GM12872 (cell line): Measurements from ENCODE around the gene SLC35F4.
A peak's percentile ranks its signal among the peaks of the same experiment; 100 is the strongest.

Experiments used
- TF ChIP-seq, protein P1 (sequence below): IDR thresholded peaks from 3 replicates; pipeline ENCODE4 v1.5.1; 2011; ENCODE audit warnings: low read depth, mild to moderate bottlenecking, low read length, moderate library complexity; ENCODE audit not compliant: insufficient read depth

SLC35F4 gene

DNA sequence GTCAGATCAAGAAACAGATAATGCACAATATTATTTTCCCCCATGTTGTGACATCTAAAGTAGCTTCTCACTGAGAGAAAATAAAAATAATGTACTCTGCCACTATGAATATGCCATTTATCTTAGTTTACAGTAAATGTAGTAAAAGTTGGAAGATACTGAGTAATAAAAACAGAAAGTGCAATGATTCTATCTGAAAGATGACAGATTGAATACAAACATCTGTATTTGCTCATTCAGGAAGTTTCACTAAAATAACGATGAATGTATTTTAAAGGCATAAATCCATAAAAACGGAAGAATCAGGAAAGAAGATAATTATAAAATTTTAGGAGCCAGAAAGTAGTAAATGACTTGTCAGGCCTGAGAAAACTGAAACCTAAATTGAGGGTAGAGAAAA is 18.2 kb downstream of the SLC35F4 start:
- TF ChIP-seq, protein P1, sequence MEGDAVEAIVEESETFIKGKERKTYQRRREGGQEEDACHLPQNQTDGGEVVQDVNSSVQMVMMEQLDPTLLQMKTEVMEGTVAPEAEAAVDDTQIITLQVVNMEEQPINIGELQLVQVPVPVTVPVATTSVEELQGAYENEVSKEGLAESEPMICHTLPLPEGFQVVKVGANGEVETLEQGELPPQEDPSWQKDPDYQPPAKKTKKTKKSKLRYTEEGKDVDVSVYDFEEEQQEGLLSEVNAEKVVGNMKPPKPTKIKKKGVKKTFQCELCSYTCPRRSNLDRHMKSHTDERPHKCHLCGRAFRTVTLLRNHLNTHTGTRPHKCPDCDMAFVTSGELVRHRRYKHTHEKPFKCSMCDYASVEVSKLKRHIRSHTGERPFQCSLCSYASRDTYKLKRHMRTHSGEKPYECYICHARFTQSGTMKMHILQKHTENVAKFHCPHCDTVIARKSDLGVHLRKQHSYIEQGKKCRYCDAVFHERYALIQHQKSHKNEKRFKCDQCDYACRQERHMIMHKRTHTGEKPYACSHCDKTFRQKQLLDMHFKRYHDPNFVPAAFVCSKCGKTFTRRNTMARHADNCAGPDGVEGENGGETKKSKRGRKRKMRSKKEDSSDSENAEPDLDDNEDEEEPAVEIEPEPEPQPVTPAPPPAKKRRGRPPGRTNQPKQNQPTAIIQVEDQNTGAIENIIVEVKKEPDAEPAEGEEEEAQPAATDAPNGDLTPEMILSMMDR, result no peak

DNA sequence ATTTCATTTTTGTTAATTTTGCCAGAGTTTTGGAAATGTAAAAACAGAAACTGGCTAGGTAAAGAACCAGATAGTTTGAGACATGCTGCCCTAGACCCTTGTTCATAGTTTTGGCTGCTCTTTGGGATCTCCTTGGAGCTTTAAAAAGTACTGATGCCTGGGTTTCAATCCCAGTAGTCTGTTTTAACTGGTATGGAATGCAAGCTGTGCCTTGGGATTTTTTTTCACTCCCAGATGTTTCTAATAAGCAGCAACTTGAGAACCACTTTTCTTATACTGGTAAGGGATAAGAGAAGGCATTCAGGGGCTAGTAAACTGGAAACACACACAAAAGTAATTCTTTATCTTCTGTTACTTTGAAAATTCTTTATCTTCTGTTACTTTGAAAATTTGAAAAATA is 18.8 kb downstream of the SLC35F4 start:
- TF ChIP-seq, protein P1, result no peak

DNA sequence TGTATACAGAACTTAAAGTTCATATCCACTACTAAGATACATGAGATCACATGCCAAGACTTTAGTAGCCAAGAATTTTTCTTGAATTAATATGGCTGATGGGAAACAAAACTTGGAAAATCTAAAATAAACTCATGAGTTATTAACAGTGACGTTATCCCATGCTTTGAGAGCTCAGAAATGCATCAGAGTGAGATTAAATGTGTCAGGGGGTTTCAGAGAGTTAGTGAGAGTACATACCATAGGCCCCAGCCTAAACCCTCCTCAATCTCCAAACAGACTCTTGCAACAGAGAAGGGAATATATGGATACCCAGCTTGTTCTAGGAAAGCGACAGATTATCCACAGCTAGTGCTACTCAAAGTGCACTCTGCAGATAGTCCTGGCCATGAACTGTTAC is 19.3 kb downstream of the SLC35F4 start:
- TF ChIP-seq, protein P1, result no peak

DNA sequence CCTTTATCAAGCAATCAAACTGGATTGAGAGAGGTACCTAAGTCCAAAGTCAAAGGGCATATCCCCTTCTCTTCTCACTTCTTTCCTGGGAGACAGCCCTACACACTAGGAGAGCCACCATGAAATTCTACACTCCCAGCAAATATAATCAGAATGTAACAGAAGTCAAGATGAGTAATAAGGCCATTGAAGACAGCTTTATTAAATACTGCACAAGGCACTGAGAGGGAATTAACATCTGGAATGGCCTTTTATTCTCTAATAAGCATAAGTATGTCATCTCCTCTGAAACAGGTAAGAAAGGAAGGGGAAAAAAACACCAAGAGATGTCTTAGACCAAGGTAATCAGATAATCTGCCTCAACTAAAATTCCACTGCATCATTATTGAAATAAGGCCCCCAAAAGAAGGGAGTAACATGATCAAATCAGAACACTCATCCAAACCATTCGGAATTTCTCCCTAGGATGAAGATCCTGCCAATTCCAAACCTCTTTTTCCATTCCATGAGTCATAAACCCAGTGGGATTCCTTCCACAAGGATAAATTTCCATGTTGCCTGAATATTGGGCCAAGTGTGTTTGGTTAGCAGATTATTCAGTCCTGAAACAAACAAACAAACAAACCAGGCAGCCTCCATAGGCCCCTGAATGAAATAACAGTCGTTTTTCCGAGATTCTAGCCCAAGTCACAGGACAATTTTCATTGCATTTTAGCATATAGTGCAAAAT is 19.9 kb downstream of the SLC35F4 start:
- TF ChIP-seq, protein P1, result no peak

DNA sequence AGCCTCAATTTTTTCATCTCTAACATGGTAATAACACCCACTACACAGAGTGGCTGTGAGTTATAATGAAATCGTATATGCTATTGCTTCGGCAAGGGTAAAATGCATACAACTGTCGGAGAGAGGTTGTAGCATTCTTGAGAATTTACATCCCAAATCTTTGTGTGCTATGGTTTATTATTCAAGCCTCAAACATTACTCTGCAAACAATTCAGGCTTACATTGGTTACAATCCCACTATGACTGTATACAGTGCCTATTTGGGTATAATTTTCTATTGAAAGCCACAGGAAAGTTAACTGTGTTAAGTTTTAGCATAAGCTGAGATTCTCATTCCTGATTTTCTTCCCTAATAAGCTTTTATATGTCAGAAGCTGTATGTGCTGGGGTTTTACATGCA is 20.6 kb downstream of the SLC35F4 start:
- TF ChIP-seq, protein P1, result no peak

DNA sequence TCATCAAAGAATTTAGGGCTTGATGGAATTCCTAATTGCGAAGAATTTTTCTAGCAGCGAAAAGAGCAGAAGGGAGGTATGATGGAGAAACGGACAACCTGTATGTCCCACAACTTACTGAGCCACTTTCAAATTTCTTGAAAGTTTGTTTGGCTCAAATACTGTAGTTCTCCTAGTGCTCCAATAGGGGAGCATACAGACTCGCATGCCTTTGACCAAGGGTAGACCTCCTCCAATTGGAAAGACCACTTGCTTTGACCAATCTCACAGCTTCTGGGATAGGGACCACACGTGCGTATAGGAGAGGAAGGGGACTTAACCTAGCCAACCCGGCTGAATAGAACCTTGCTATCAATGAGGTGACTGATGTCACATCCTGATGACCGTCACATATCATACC is 28.6 kb downstream of the SLC35F4 start:
- TF ChIP-seq, protein P1, result peak; percentile 23; the same call in 1 of the 3 replicates

DNA sequence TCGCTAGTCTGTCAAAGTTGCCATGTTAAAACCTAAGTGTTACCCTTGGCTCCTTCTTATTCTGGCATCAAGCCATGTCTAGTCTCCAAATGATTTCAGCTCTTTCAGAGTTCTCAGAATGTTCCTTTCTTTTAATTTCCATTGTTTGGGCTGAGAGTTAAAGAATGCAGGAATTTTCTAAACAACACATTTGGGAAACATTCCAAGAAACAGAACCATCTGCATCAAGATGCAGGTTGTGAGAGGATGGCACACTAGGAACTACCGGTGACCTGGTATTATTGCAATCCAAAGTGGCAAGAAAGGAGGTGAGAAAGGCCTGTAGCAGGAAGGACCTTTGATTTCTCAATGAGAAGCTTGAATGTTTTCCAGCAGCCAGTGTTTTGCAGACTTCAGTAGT is 30.1 kb downstream of the SLC35F4 start:
- TF ChIP-seq, protein P1, result no peak
